ENCODE measurements around the gene ADAMTSL1. TPM values are rescaled to one million over a fixed set of nuclear protein-coding genes. Genes with fewer than 3 reads are reported as not detected.

The ADAMTSL1 gene
- total and polyA plus RNA-seq, 5 donors from 2014 or later: not detected

DNA sequence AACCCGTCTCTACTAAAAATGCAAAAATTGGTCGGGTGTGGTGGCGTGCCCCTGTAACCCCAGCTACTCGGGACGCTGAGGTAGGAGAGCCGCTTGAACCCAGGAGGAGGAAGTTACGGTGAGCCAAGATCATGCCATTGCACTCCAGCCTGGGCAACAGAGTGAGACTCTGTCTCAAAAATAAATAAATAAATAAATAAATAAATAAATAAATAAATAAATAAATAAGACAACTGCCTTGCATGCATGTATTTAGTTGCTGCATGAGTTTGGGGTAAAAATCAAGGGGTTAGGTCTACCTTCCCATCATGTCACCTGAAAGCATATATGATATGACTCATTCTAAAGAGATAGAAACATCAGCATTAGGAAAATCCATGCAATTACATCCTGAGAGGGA lies 254.0 kb downstream of the ADAMTSL1 start:
- Mint-ChIP-seq H3K36me3 (no peaks in the 10 kb centered on the region), H3K4me3 (no peak overlapping the region), H3K27ac (no peak overlapping the region), H3K27me3 (no peaks in the 10 kb centered on the region), H3K9me3 (peaks cover 0 to 3% (median 0%) of the 10 kb centered on the region in 7 donors), H3K4me1 (no peaks in the 10 kb centered on the region)
- no peaks in the 10 kb centered on the region for H3K4me1 ChIP-seq (ENCODE audit: control insufficient read depth, insufficient read depth, low read length, poor library complexity, severe bottlenecking)
- no peak overlapping the region for H3K4me3 ChIP-seq (ENCODE audit: low read depth, low read length)
- ATAC-seq (ENCODE audit: low read depth in 2 of 2) (no peak), DNase-seq (no peak)
- no peak overlapping the region for H3K27ac ChIP-seq (ENCODE audit: insufficient read depth, low read length, poor library complexity, severe bottlenecking)
- no peaks in the 10 kb centered on the region for H3K9me3 ChIP-seq (ENCODE audit: control insufficient read depth in 2 of 2, low read length in 2 of 2)
- H3K27me3 ChIP-seq (ENCODE audit: control insufficient read depth, insufficient read depth, low read length): no peaks in the 10 kb centered on the region
- no peaks in the 10 kb centered on the region for H3K36me3 ChIP-seq (ENCODE audit: control insufficient read depth, insufficient read depth, low read length)

DNA sequence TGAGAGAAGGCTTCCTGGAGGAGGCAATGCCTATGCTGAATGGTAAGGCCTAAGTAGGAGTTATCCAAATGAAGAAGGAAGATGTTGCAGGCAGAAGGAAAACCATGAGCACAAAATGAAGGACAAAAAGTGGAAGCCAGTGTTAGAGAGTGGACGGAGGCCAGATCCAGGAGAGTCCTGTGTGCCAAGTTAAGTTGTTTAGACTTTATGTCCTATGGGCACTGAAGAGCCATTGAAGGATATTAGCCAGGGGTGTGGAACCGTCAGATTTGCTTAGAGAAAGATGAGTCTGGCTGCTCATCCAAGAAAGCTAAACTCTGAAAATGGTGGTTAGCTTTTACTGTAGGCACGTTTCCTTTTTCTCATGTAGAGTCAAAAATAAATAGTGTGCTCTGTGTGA lies 254.7 kb downstream of the ADAMTSL1 start:
- no peak overlapping the region for H3K4me3 Mint-ChIP-seq
- Histone ChIP-seq H3K27me3 (ENCODE audit: control insufficient read depth, insufficient read depth, low read length) (no peaks in the 10 kb centered on the region), H3K27ac (ENCODE audit: insufficient read depth, low read length, poor library complexity, severe bottlenecking) (no peak overlapping the region), H3K9me3 (ENCODE audit: control insufficient read depth in 2 of 2, low read length in 2 of 2) (no peaks in the 10 kb centered on the region), H3K4me3 (ENCODE audit: low read depth, low read length) (no peak overlapping the region), H3K36me3 (ENCODE audit: control insufficient read depth, insufficient read depth, low read length) (no peaks in the 10 kb centered on the region), H3K4me1 (ENCODE audit: control insufficient read depth, insufficient read depth, low read length, poor library complexity, severe bottlenecking) (no peaks in the 10 kb centered on the region)
- peaks cover 0 to 3% (median 0%) of the 10 kb centered on the region in 7 donors for H3K9me3 Mint-ChIP-seq
- H3K27ac Mint-ChIP-seq: no peak overlapping the region
- no peaks in the 10 kb centered on the region for H3K27me3 Mint-ChIP-seq
- no peak for DNase-seq
- ATAC-seq (ENCODE audit: low read depth in 2 of 2): no peak
- no peaks in the 10 kb centered on the region for H3K4me1 Mint-ChIP-seq
- no peaks in the 10 kb centered on the region for H3K36me3 Mint-ChIP-seq

DNA sequence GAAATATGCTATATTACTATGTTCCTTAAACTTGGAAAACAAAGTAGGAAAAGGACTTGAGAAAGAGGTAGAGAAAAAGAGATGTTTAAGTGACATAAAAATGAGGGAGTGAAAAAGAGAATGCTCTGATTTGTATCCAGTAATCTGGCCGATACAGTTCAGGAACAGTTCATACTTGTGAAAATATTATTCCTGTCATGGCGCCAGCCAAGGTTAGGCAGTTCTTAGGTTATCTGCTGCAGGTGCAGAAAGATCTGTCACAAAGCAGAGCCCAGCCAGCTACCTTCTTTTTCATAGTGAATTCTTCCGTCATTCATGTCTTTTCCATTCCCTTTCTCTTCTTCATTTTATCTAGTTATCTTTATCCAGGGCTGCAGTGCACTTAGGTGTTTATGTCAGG lies 256.3 kb downstream of the ADAMTSL1 start:
- no peak overlapping the region for H3K4me3 Mint-ChIP-seq
- H3K27ac ChIP-seq (ENCODE audit: insufficient read depth, low read length, poor library complexity, severe bottlenecking): no peak overlapping the region
- H3K36me3 ChIP-seq (ENCODE audit: control insufficient read depth, insufficient read depth, low read length): no peaks in the 10 kb centered on the region
- H3K27ac Mint-ChIP-seq: no peak overlapping the region
- H3K27me3 ChIP-seq (ENCODE audit: control insufficient read depth, insufficient read depth, low read length): no peaks in the 10 kb centered on the region
- H3K4me3 ChIP-seq (ENCODE audit: low read depth, low read length): no peak overlapping the region
- no peaks in the 10 kb centered on the region for H3K36me3 Mint-ChIP-seq
- no peak for DNase-seq
- ATAC-seq (ENCODE audit: low read depth in 2 of 2): no peak
- H3K9me3 Mint-ChIP-seq: peaks cover 0 to 3% (median 0%) of the 10 kb centered on the region in 7 donors
- H3K4me1 Mint-ChIP-seq: no peaks in the 10 kb centered on the region
- H3K4me1 ChIP-seq (ENCODE audit: control insufficient read depth, insufficient read depth, low read length, poor library complexity, severe bottlenecking): no peaks in the 10 kb centered on the region
- no peaks in the 10 kb centered on the region for H3K27me3 Mint-ChIP-seq
- H3K9me3 ChIP-seq (ENCODE audit: control insufficient read depth in 2 of 2, low read length in 2 of 2): no peaks in the 10 kb centered on the region

GRCh38 chr9:18739127-18739526 lies 265.2 kb downstream of the ADAMTSL1 start:
- Histone ChIP-seq H3K9me3 (ENCODE audit: control insufficient read depth in 2 of 2, low read length in 2 of 2) (no peaks in the 10 kb centered on the region), H3K27ac (ENCODE audit: insufficient read depth, low read length, poor library complexity, severe bottlenecking) (no peak overlapping the region), H3K36me3 (ENCODE audit: control insufficient read depth, insufficient read depth, low read length) (no peaks in the 10 kb centered on the region), H3K4me1 (ENCODE audit: control insufficient read depth, insufficient read depth, low read length, poor library complexity, severe bottlenecking) (no peaks in the 10 kb centered on the region), H3K4me3 (ENCODE audit: low read depth, low read length) (no peak overlapping the region), H3K27me3 (ENCODE audit: control insufficient read depth, insufficient read depth, low read length) (no peaks in the 10 kb centered on the region)
- no peaks in the 10 kb centered on the region for H3K4me1 Mint-ChIP-seq
- H3K27me3 Mint-ChIP-seq: no peaks in the 10 kb centered on the region
- H3K9me3 Mint-ChIP-seq: peaks cover 0 to 2% (median 0%) of the 10 kb centered on the region in 7 donors
- no peak for DNase-seq
- no peak for ATAC-seq (ENCODE audit: low read depth in 2 of 2)
- H3K27ac Mint-ChIP-seq: no peak overlapping the region
- no peak overlapping the region for H3K4me3 Mint-ChIP-seq
- H3K36me3 Mint-ChIP-seq: no peaks in the 10 kb centered on the region

- Histone ChIP-seq H3K27me3 (ENCODE audit: control insufficient read depth, insufficient read depth, low read length) (no peaks in the 10 kb centered on the region), H3K36me3 (ENCODE audit: control insufficient read depth, insufficient read depth, low read length) (no peaks in the 10 kb centered on the region), H3K4me3 (ENCODE audit: low read depth, low read length) (no peak overlapping the region), H3K9me3 (ENCODE audit: control insufficient read depth in 2 of 2, low read length in 2 of 2) (no peaks in the 10 kb centered on the region), H3K4me1 (ENCODE audit: control insufficient read depth, insufficient read depth, low read length, poor library complexity, severe bottlenecking) (no peaks in the 10 kb centered on the region), H3K27ac (ENCODE audit: insufficient read depth, low read length, poor library complexity, severe bottlenecking) (no peak overlapping the region)
- Mint-ChIP-seq H3K27ac (no peak overlapping the region), H3K9me3 (peaks cover 0 to 2% (median 0%) of the 10 kb centered on the region in 7 donors), H3K27me3 (no peaks in the 10 kb centered on the region), H3K36me3 (no peaks in the 10 kb centered on the region), H3K4me1 (no peaks in the 10 kb centered on the region), H3K4me3 (no peak overlapping the region)
- DNase-seq: no peak
- ATAC-seq (ENCODE audit: low read depth in 2 of 2): no peak
Observed at GRCh38 chr9:18739641-18740318, 265.8 kb downstream of the ADAMTSL1 start.

DNA sequence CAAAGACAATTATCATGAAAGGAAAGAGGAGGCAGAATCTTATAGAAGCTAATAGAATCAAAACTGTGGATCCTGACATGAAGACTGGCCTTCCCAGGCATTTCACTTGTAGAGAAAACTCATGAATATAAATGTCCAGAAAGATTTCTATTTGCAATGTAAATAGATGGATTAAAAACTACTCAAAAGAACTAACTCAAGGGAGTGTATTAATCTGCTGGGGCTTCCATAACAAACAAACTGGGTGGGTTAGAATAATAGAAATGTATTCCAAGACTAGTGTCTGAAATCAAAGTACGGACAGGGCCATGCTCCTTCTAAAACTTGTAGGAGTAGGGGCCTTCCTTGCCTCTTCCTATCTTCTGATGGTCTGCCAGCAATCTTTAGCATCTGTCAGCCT lies 267.4 kb downstream of the ADAMTSL1 start:
- H3K4me3 Mint-ChIP-seq: no peak overlapping the region
- peaks cover 0 to 2% (median 0%) of the 10 kb centered on the region in 7 donors for H3K9me3 Mint-ChIP-seq
- DNase-seq: no peak
- no peaks in the 10 kb centered on the region for H3K4me1 ChIP-seq (ENCODE audit: control insufficient read depth, insufficient read depth, low read length, poor library complexity, severe bottlenecking)
- no peaks in the 10 kb centered on the region for H3K9me3 ChIP-seq (ENCODE audit: control insufficient read depth in 2 of 2, low read length in 2 of 2)
- no peaks in the 10 kb centered on the region for H3K36me3 Mint-ChIP-seq
- H3K4me1 Mint-ChIP-seq: no peaks in the 10 kb centered on the region
- H3K4me3 ChIP-seq (ENCODE audit: low read depth, low read length): no peak overlapping the region
- H3K36me3 ChIP-seq (ENCODE audit: control insufficient read depth, insufficient read depth, low read length): no peaks in the 10 kb centered on the region
- H3K27me3 Mint-ChIP-seq: no peaks in the 10 kb centered on the region
- no peaks in the 10 kb centered on the region for H3K27me3 ChIP-seq (ENCODE audit: control insufficient read depth, insufficient read depth, low read length)
- no peak overlapping the region for H3K27ac Mint-ChIP-seq
- no peak for ATAC-seq (ENCODE audit: low read depth in 2 of 2)
- H3K27ac ChIP-seq (ENCODE audit: insufficient read depth, low read length, poor library complexity, severe bottlenecking): no peak overlapping the region

- no peaks in the 10 kb centered on the region for H3K36me3 ChIP-seq (ENCODE audit: control insufficient read depth, insufficient read depth, low read length)
- no peaks in the 10 kb centered on the region for H3K4me1 ChIP-seq (ENCODE audit: control insufficient read depth, insufficient read depth, low read length, poor library complexity, severe bottlenecking)
- DNase-seq: no peak
- Mint-ChIP-seq H3K4me3 (no peak overlapping the region), H3K4me1 (no peaks in the 10 kb centered on the region), H3K27me3 (no peaks in the 10 kb centered on the region), H3K9me3 (peaks cover 0 to 2% (median 0%) of the 10 kb centered on the region in 7 donors), H3K36me3 (no peaks in the 10 kb centered on the region), H3K27ac (no peak overlapping the region)
- no peaks in the 10 kb centered on the region for H3K9me3 ChIP-seq (ENCODE audit: control insufficient read depth in 2 of 2, low read length in 2 of 2)
- H3K27me3 ChIP-seq (ENCODE audit: control insufficient read depth, insufficient read depth, low read length): no peaks in the 10 kb centered on the region
- ATAC-seq (ENCODE audit: low read depth in 2 of 2): no peak
- no peak overlapping the region for H3K4me3 ChIP-seq (ENCODE audit: low read depth, low read length)
- no peak overlapping the region for H3K27ac ChIP-seq (ENCODE audit: insufficient read depth, low read length, poor library complexity, severe bottlenecking)
Observed at GRCh38 chr9:18741945-18742344, 268.0 kb downstream of the ADAMTSL1 start.

- Mint-ChIP-seq H3K36me3 (no peaks in the 10 kb centered on the region), H3K4me1 (no peaks in the 10 kb centered on the region), H3K4me3 (no peak overlapping the region), H3K27me3 (no peaks in the 10 kb centered on the region), H3K27ac (no peak overlapping the region), H3K9me3 (peaks cover 0 to 2% (median 0%) of the 10 kb centered on the region in 7 donors)
- Histone ChIP-seq H3K9me3 (ENCODE audit: control insufficient read depth in 2 of 2, low read length in 2 of 2) (no peaks in the 10 kb centered on the region), H3K27ac (ENCODE audit: insufficient read depth, low read length, poor library complexity, severe bottlenecking) (no peak overlapping the region), H3K36me3 (ENCODE audit: control insufficient read depth, insufficient read depth, low read length) (no peaks in the 10 kb centered on the region), H3K4me1 (ENCODE audit: control insufficient read depth, insufficient read depth, low read length, poor library complexity, severe bottlenecking) (no peaks in the 10 kb centered on the region), H3K4me3 (ENCODE audit: low read depth, low read length) (no peak overlapping the region), H3K27me3 (ENCODE audit: control insufficient read depth, insufficient read depth, low read length) (no peaks in the 10 kb centered on the region)
- DNase-seq: no peak
- no peak for ATAC-seq (ENCODE audit: low read depth in 2 of 2)
Observed at GRCh38 chr9:18743421-18743820, 269.5 kb downstream of the ADAMTSL1 start.
